Measurements from ENCODE around the gene CREM.

Gene CREM

GRCh38 chr10:35185260-35186034 is 58.8 kb downstream of the CREM start:
- CTCF ChIA-PET = interaction anchor here (1.1 to 2.1 kb wide), 2 partner anchors 10 to 35 kb away, joined by 3 to 8 read pairs; no protein-coding TSS in a partner anchor
- POLR2A ChIA-PET = interaction anchor here (1.0 kb wide), 1 partner anchor 57 kb away, joined by 3 read pairs; no protein-coding TSS in a partner anchor
- H3K4me1 ChIP-seq (ENCODE audit: control extremely low read depth in 1 of 4, control insufficient read depth in 4 of 4, insufficient read depth in 4 of 4, low read length in 3 of 4) = no peaks in the 10 kb centered on the region
- no peak overlapping the region for H3K4me3 ChIP-seq (ENCODE audit: control insufficient read depth in 1 of 7, extremely low read depth in 1 of 7, insufficient read depth in 4 of 7, low read depth in 2 of 7, low read length in 6 of 7)
- no peaks in the 10 kb centered on the region for H3K9me3 ChIP-seq (ENCODE audit: control extremely low read depth in 1 of 5, control insufficient read depth in 4 of 5, insufficient read depth in 2 of 5, low read depth in 1 of 5, low read length in 4 of 5)
- 92% methylated on average over 7 of the region's 8 CpGs for WGBS (ENCODE audit: insufficient coverage)
- H3K36me3 ChIP-seq (ENCODE audit: control insufficient read depth in 4 of 4, insufficient read depth in 4 of 4, low read length in 3 of 4) = no peaks in the 10 kb centered on the region
- DNase-seq = no peak
- H3K27me3 ChIP-seq (replicated peaks in 2 of 5; ENCODE audit: control insufficient read depth in 4 of 5, insufficient read depth in 5 of 5, low read length in 4 of 5) = no peaks in the 10 kb centered on the region
- H3K27ac ChIP-seq (ENCODE audit: insufficient read depth in 1 of 2, low read depth in 1 of 2, low read length in 2 of 2, poor library complexity in 1 of 2, severe bottlenecking in 2 of 2) = no peak overlapping the region

DNA sequence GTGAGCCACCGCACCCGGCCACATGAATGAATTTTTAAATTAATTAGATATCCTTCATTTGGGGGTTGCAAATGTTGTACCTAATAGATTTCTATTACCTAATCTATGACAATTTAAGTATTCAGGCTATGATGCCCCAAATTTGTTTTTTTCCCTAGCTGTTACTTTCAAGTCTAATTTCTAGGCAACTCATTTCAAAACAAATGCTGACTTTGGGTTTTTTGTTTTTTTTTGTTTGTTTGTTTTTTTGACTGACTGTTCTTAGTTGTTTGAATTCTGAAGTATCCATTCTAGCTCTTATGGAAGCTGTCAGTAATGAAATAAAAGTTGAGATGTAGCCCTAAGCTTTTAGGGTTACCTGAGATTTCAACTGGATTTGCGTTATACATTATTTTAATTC is 62.3 kb downstream of the CREM start:
- POLR2A ChIA-PET = no interaction called here
- Histone ChIP-seq H3K36me3 (ENCODE audit: control insufficient read depth in 4 of 4, insufficient read depth in 4 of 4, low read length in 3 of 4) (no peaks in the 10 kb centered on the region), H3K9me3 (ENCODE audit: control extremely low read depth in 1 of 5, control insufficient read depth in 4 of 5, insufficient read depth in 2 of 5, low read depth in 1 of 5, low read length in 4 of 5) (no peaks in the 10 kb centered on the region), H3K4me3 (ENCODE audit: control insufficient read depth in 1 of 7, extremely low read depth in 1 of 7, insufficient read depth in 4 of 7, low read depth in 2 of 7, low read length in 6 of 7) (no peak overlapping the region), H3K27me3 (replicated peaks in 2 of 5; ENCODE audit: control insufficient read depth in 4 of 5, insufficient read depth in 5 of 5, low read length in 4 of 5) (no peaks in the 10 kb centered on the region), H3K4me1 (ENCODE audit: control extremely low read depth in 1 of 4, control insufficient read depth in 4 of 4, insufficient read depth in 4 of 4, low read length in 3 of 4) (peaks cover 0 to 10% (median 6%) of the 10 kb centered on the region in 4 experiments), H3K27ac (ENCODE audit: insufficient read depth in 1 of 2, low read depth in 1 of 2, low read length in 2 of 2, poor library complexity in 1 of 2, severe bottlenecking in 2 of 2) (no peak overlapping the region)
- CTCF ChIA-PET = interaction anchor here (0.6 to 0.8 kb wide), 2 partner anchors 69 to 151 kb away, joined by 3 to 4 read pairs; no protein-coding TSS in a partner anchor
- DNase-seq = no peak
- WGBS (ENCODE audit: insufficient coverage) = no CpG with 5 or more reads among the region's 3 CpGs

GRCh38 chr10:35191523-35191922 is 64.9 kb downstream of the CREM start:
- H3K4me3 ChIP-seq (ENCODE audit: control insufficient read depth in 1 of 7, extremely low read depth in 1 of 7, insufficient read depth in 4 of 7, low read depth in 2 of 7, low read length in 6 of 7) = no peak overlapping the region
- H3K4me1 ChIP-seq (ENCODE audit: control extremely low read depth in 1 of 4, control insufficient read depth in 4 of 4, insufficient read depth in 4 of 4, low read length in 3 of 4) = peaks cover 2 to 27% (median 18%) of the 10 kb centered on the region in 4 experiments
- no peaks in the 10 kb centered on the region for H3K36me3 ChIP-seq (ENCODE audit: control insufficient read depth in 4 of 4, insufficient read depth in 4 of 4, low read length in 3 of 4)
- 22% methylated on average over 2 of the region's 2 CpGs for WGBS (ENCODE audit: insufficient coverage)
- CTCF ChIA-PET = interaction anchor here (1.0 to 2.1 kb wide), 10 partner anchors 9 to 72 kb away, joined by 3 to 9 read pairs (median 4); no protein-coding TSS in a partner anchor
- H3K27ac ChIP-seq (ENCODE audit: insufficient read depth in 1 of 2, low read depth in 1 of 2, low read length in 2 of 2, poor library complexity in 1 of 2, severe bottlenecking in 2 of 2) = peak overlapping the region in 1 of 2 experiments; percentile 25
- DNase-seq = peak in 2 of 3 donors; percentile 55 to 63
- H3K27me3 ChIP-seq (replicated peaks in 2 of 5; ENCODE audit: control insufficient read depth in 4 of 5, insufficient read depth in 5 of 5, low read length in 4 of 5) = no peaks in the 10 kb centered on the region
- H3K9me3 ChIP-seq (ENCODE audit: control extremely low read depth in 1 of 5, control insufficient read depth in 4 of 5, insufficient read depth in 2 of 5, low read depth in 1 of 5, low read length in 4 of 5) = no peaks in the 10 kb centered on the region
- POLR2A ChIA-PET = no interaction called here

DNA sequence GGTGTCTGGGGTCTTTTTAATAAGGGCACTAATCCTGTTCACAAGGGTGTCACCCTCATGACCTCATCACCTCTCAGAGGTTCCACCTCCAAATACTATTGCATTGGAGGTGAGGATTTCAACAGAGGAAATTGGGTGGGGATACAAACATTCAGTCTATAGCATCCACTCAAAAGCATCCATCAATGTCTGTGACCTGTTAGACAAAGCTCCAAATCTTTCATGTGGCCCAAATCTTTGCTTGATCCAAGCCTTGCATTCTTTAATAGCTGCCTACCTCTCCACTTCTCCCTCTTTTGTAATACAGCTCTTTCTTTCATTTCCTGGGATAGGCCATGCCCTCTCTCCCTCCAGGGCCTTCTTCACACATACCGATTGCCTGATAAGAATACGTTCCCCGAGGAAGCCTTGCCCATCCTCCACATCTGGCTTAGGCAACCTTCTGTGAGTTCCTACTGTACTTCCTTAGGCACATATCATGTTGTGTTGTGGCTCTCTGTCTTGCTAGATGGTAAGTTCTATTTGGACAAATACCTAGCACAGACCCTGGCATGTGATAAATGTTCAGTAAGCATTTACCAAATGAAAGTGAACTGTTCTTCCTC is 66.1 kb downstream of the CREM start:
- CTCF ChIA-PET = interaction anchor here (1.0 to 2.1 kb wide), 7 partner anchors 8 to 71 kb away, joined by 3 to 9 read pairs (median 5); partner anchors contain the start of gene CREM
- no peak overlapping the region for H3K27ac ChIP-seq (ENCODE audit: insufficient read depth in 1 of 2, low read depth in 1 of 2, low read length in 2 of 2, poor library complexity in 1 of 2, severe bottlenecking in 2 of 2)
- 90% methylated on average over 2 of the region's 3 CpGs for WGBS (ENCODE audit: insufficient coverage)

DNA sequence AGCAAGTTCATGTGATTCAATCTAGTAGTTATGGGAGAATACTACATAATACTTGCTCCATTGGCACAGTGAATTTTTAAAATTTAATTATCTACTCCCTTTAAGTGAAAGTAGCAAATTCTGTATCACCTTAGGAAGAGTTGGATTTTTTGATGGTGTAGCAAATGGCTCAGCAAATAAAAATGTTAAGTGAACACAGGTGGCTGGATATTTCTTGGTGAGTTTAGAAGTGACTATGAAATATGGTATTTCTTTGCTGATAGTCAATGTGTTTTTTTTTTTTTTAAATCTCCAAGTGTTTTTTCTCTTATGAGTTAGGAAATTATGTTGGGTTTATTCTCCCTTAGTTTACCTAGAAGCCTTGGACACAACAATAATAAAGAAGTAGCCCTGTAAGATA is 67.8 kb downstream of the CREM start:
- no peak for DNase-seq
- Histone ChIP-seq H3K36me3 (ENCODE audit: control insufficient read depth in 4 of 4, insufficient read depth in 4 of 4, low read length in 3 of 4) (no peaks in the 10 kb centered on the region), H3K27me3 (replicated peaks in 2 of 5; ENCODE audit: control insufficient read depth in 4 of 5, insufficient read depth in 5 of 5, low read length in 4 of 5) (no peaks in the 10 kb centered on the region), H3K4me3 (ENCODE audit: control insufficient read depth in 1 of 7, extremely low read depth in 1 of 7, insufficient read depth in 4 of 7, low read depth in 2 of 7, low read length in 6 of 7) (no peak overlapping the region), H3K4me1 (ENCODE audit: control extremely low read depth in 1 of 4, control insufficient read depth in 4 of 4, insufficient read depth in 4 of 4, low read length in 3 of 4) (peaks cover 2 to 28% (median 18%) of the 10 kb centered on the region in 4 experiments), H3K27ac (ENCODE audit: insufficient read depth in 1 of 2, low read depth in 1 of 2, low read length in 2 of 2, poor library complexity in 1 of 2, severe bottlenecking in 2 of 2) (peak overlapping the region in 1 of 2 experiments; percentile 7), H3K9me3 (ENCODE audit: control extremely low read depth in 1 of 5, control insufficient read depth in 4 of 5, insufficient read depth in 2 of 5, low read depth in 1 of 5, low read length in 4 of 5) (no peaks in the 10 kb centered on the region)
- ChIA-PET CTCF (interaction anchor here (0.9 to 2.9 kb wide), 5 partner anchors 19 to 74 kb away, joined by 4 to 35 read pairs (median 8); partner anchors contain the start of gene CREM), POLR2A (interaction anchor here (0.7 kb wide), 1 partner anchor 8 kb away, joined by 3 read pairs; no protein-coding TSS in a partner anchor)

More for the DNA sequence above, 66.1 kb downstream of the CREM start:
- POLR2A ChIA-PET = no interaction called here
- no peak for DNase-seq
- no peaks in the 10 kb centered on the region for H3K27me3 ChIP-seq (replicated peaks in 2 of 5; ENCODE audit: control insufficient read depth in 4 of 5, insufficient read depth in 5 of 5, low read length in 4 of 5)
- no peaks in the 10 kb centered on the region for H3K36me3 ChIP-seq (ENCODE audit: control insufficient read depth in 4 of 4, insufficient read depth in 4 of 4, low read length in 3 of 4)
- H3K4me3 ChIP-seq (ENCODE audit: control insufficient read depth in 1 of 7, extremely low read depth in 1 of 7, insufficient read depth in 4 of 7, low read depth in 2 of 7, low read length in 6 of 7) = no peak overlapping the region
- H3K4me1 ChIP-seq (ENCODE audit: control extremely low read depth in 1 of 4, control insufficient read depth in 4 of 4, insufficient read depth in 4 of 4, low read length in 3 of 4) = peaks cover 2 to 28% (median 18%) of the 10 kb centered on the region in 4 experiments
- no peaks in the 10 kb centered on the region for H3K9me3 ChIP-seq (ENCODE audit: control extremely low read depth in 1 of 5, control insufficient read depth in 4 of 5, insufficient read depth in 2 of 5, low read depth in 1 of 5, low read length in 4 of 5)

GRCh38 chr10:35194906-35195305 is 68.3 kb downstream of the CREM start:
- peak overlapping the region in 6 of 7 experiments; percentile 40 to 76 (median 60) for H3K4me3 ChIP-seq (ENCODE audit: control insufficient read depth in 1 of 7, extremely low read depth in 1 of 7, insufficient read depth in 4 of 7, low read depth in 2 of 7, low read length in 6 of 7)

More at GRCh38 chr10:35194906-35195305, 68.3 kb downstream of the CREM start:
- ChIA-PET POLR2A (interaction anchor here (0.7 to 1.8 kb wide), 2 partner anchors 9 to 68 kb away, joined by 3 to 25 read pairs; partner anchors contain the start of gene CREM), CTCF (interaction anchor here (0.8 to 2.9 kb wide), 13 partner anchors 9 to 190 kb away, joined by 3 to 35 read pairs (median 7); partner anchors contain the start of gene CREM)
- Histone ChIP-seq H3K9me3 (ENCODE audit: control extremely low read depth in 1 of 5, control insufficient read depth in 4 of 5, insufficient read depth in 2 of 5, low read depth in 1 of 5, low read length in 4 of 5) (no peaks in the 10 kb centered on the region), H3K36me3 (ENCODE audit: control insufficient read depth in 4 of 4, insufficient read depth in 4 of 4, low read length in 3 of 4) (no peaks in the 10 kb centered on the region), H3K4me1 (ENCODE audit: control extremely low read depth in 1 of 4, control insufficient read depth in 4 of 4, insufficient read depth in 4 of 4, low read length in 3 of 4) (peaks cover 2 to 28% (median 18%) of the 10 kb centered on the region in 4 experiments), H3K27me3 (replicated peaks in 2 of 5; ENCODE audit: control insufficient read depth in 4 of 5, insufficient read depth in 5 of 5, low read length in 4 of 5) (no peaks in the 10 kb centered on the region), H3K27ac (ENCODE audit: insufficient read depth in 1 of 2, low read depth in 1 of 2, low read length in 2 of 2, poor library complexity in 1 of 2, severe bottlenecking in 2 of 2) (peak overlapping the region; percentile 42 to 88)
- 71% methylated on average over 1 of the region's 1 CpG for WGBS (ENCODE audit: insufficient coverage)
- peak; percentile 63 to 73 (median 70) for DNase-seq

All from common myeloid progenitor, CD34-positive (primary cell).